Gastrocnemius medialis (tissue), 4 donors: ENCODE data around the gene CDS2. TPM values are rescaled to one million over a fixed set of nuclear protein-coding genes. Genes with fewer than 3 reads are reported as not detected.

ENCODE experiments used
- ATAC-seq, 2 donors: fragments of 150-250 bp; one replicate each; pipeline ENCODE4 v1.9.1; 2016
- DNase-seq, 2 donors: peaks; one replicate each; pipeline ENCODE4 v3.0.0-alpha.2; 2019
- H3K27ac ChIP-seq, 4 donors: fragments of 200-600 bp; sonication (generic); 1 replicate in 1 of 4; 2 replicates in 3 of 4; pipeline ENCODE4 v1.5.1; 2016 to 2018; ENCODE audit warnings: mild to moderate bottlenecking in 2 of 4, moderate library complexity in 1 of 4
- H3K27me3 ChIP-seq, 3 donors: fragments of 200-600 bp; sonication (generic) in 2 of 3; 1 replicate in 1 of 3; 2 replicates in 2 of 3; pipeline versions ENCODE4 v1.5.1 to v1.6.0; 2016 to 2019; ENCODE audit warnings: mild to moderate bottlenecking in 1 of 3, moderate library complexity in 1 of 3
- H3K36me3 ChIP-seq, 2 donors: fragments of 200-600 bp; sonication (generic) in 1 of 2; one replicate each; pipeline ENCODE4 v1.5.1; 2017 to 2018
- H3K4me1 ChIP-seq, 2 donors: fragments of 200-600 bp; sonication (generic) in 1 of 2; one replicate each; pipeline ENCODE4 v1.5.1; 2016 to 2017; ENCODE audit warnings: mild to moderate bottlenecking in 2 of 2
- H3K4me3 ChIP-seq, 4 donors: fragments of 200-600 bp; sonication (generic) in 3 of 4; 1 replicate in 1 of 4; 2 replicates in 3 of 4; pipeline ENCODE4 v1.5.1; 2016 to 2019; ENCODE audit warnings: mild to moderate bottlenecking in 2 of 4
- H3K9me3 ChIP-seq, 3 donors: fragments of 200-600 bp; sonication (generic) in 2 of 3; 1 replicate in 1 of 3; 2 replicates in 2 of 3; pipeline ENCODE4 v1.5.1; 2016 to 2019
- CTCF ChIP-seq, 5 experiments: fragments of 450-650 bp in 3 of 5; fragments of 200-600 bp in 2 of 5; sonication (generic) in 2 of 5; IDR thresholded peaks in 4 of 5; conservative IDR thresholded peaks in 1 of 5; 1 replicate in 4 of 5; 2 replicates in 1 of 5; pipeline ENCODE4 v1.5.1; 2016 to 2019; ENCODE audit warnings: antibody characterized with exemption in 5 of 5, mild to moderate bottlenecking in 3 of 5, moderate library complexity in 3 of 5
- POLR2A ChIP-seq, 2 donors: fragments of 450-650 bp; IDR thresholded peaks; one replicate each; pipeline ENCODE4 v1.6.1; 2017; ENCODE audit warnings: antibody characterized with exemption in 2 of 2, mild to moderate bottlenecking in 2 of 2, moderate library complexity in 2 of 2
- in situ Hi-C, 4 donors: fragments of 200-750 bp; cut with MboI; loops; one replicate each; pipeline versions ENCODE4 v1.15.0 to v1.8.0; 2017; ENCODE audit warnings: low sequenced_read_pairs in 4 of 4
- intact Hi-C: fragments of 100-400 bp; cut with DNase I; formaldehyde crosslinking; loops from one replicate; pipeline ENCODE4 v1.15.1; 2023; ENCODE audit warnings: low total_unique reads
- total RNA-seq, 4 donors: library from RNA; depleted of rRNA; stranded (reverse); fragments of >200 nt; gene quantifications; one replicate each; pipeline versions ENCODE4 v1.1.0 to v1.2.3, GENCODE V29; 2016

The CDS2 gene
- total RNA-seq, 4 donors from 2014 or later: 9.0 to 18.5 (median 14.5) TPM

DNA sequence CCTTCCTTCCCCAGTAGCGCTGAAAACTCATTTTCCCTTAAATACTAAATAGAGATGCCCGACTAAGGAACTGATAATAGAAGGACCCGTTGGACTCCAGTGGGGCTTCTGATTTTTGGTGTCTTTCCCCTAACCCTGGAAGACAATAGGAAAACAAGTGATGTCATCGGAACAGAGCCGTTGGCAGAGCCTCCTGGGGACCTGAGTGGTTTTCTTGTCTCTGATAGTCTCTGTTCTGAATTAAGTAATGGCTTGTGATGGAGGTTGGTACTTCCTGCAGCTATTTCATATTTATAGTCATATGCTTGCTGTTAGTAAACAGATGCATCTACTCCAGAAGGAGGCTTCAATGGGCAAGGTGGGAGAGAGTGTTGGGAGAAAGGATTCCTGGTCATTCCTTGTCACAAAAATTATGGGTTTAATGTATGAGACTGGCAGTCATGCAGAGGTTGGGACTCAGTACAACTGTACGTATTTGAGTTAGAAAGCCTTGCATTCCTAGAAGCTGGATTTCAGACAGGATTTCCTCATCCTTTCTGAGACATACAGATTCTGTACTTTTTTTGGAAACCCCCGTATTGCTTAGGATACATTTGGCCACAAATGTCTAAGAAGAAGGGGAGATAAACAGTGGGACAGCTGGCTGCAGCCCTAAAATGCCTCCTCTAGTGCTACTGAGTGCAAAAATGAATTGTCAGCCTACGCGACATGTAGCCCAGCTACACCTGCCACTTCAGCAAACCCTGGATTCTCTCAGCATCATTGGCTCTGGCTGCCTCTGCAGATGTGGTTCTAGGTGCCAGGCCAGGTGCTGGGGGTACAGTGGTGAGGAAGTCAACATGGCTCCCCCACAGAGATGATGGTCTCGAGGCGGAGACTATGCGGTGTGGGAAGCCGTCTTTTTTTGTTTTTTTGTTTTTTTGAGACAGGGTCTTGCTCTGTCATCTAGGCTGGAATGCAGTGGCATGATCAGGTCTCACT lies 38.1 kb downstream of the CDS2 start:
- H3K27me3 ChIP-seq: no peaks in the 10 kb centered on the region
- H3K27ac ChIP-seq: no peak overlapping the region
- TF ChIP-seq POLR2A (IDR thresholded peaks at IDR 0.05) (no peak), CTCF (IDR thresholded peaks at IDR 0.05 in 4 of 5, conservative IDR thresholded peaks at IDR 0.05 in 1 of 5) (no peak)
- H3K4me3 ChIP-seq: no peak overlapping the region
- H3K9me3 ChIP-seq: no peaks in the 10 kb centered on the region
- H3K36me3 ChIP-seq: no peaks in the 10 kb centered on the region
- intact Hi-C loops (no loop called here), in situ Hi-C loops (no loop called here)
- ATAC-seq (no peak), DNase-seq (no peak)
- H3K4me1 ChIP-seq: peaks cover 40 to 64% of the 10 kb centered on the region in 2 donors

- peak overlapping the region in 2 of 4 donors; percentile 5 to 16 for H3K4me3 ChIP-seq
- peaks cover 61 to 84% of the 10 kb centered on the region in 2 donors for H3K4me1 ChIP-seq
Measured at GRCh38 chr20:5168651-5169396, 42.0 kb downstream of the CDS2 start.

GRCh38 chr20:5170341-5170740 lies 43.5 kb downstream of the CDS2 start:
- peaks cover 0 to 8% of the 10 kb centered on the region in 2 donors for H3K36me3 ChIP-seq
- TF ChIP-seq POLR2A (IDR thresholded peaks at IDR 0.05) (no peak), CTCF (IDR thresholded peaks at IDR 0.05 in 4 of 5, conservative IDR thresholded peaks at IDR 0.05 in 1 of 5) (no peak)
- in situ Hi-C loops: no loop called here
- no peak overlapping the region for H3K4me3 ChIP-seq
- no peaks in the 10 kb centered on the region for H3K9me3 ChIP-seq
- ATAC-seq: no peak
- intact Hi-C loops: no loop called here
- H3K4me1 ChIP-seq: peaks cover 61 to 80% of the 10 kb centered on the region in 2 donors
- no peaks in the 10 kb centered on the region for H3K27me3 ChIP-seq
- no peak for DNase-seq
- peak overlapping the region; percentile 60 to 81 (median 68) for H3K27ac ChIP-seq

More at GRCh38 chr20:5168651-5169396, 42.0 kb downstream of the CDS2 start:
- Histone ChIP-seq H3K27me3 (no peaks in the 10 kb centered on the region), H3K27ac (peak overlapping the region; percentile 59 to 81 (median 68)), H3K9me3 (no peaks in the 10 kb centered on the region), H3K36me3 (no peaks in the 10 kb centered on the region)
- TF ChIP-seq POLR2A (IDR thresholded peaks at IDR 0.05) (peak; percentile 26 to 33), CTCF (IDR thresholded peaks at IDR 0.05 in 4 of 5, conservative IDR thresholded peaks at IDR 0.05 in 1 of 5) (no peak)
- DNase-seq: peak in 1 of 2 donors; percentile 7
- peak in 1 of 2 donors; percentile 10 for ATAC-seq
- in situ Hi-C loops (no loop called here), intact Hi-C loops (no loop called here)

DNA sequence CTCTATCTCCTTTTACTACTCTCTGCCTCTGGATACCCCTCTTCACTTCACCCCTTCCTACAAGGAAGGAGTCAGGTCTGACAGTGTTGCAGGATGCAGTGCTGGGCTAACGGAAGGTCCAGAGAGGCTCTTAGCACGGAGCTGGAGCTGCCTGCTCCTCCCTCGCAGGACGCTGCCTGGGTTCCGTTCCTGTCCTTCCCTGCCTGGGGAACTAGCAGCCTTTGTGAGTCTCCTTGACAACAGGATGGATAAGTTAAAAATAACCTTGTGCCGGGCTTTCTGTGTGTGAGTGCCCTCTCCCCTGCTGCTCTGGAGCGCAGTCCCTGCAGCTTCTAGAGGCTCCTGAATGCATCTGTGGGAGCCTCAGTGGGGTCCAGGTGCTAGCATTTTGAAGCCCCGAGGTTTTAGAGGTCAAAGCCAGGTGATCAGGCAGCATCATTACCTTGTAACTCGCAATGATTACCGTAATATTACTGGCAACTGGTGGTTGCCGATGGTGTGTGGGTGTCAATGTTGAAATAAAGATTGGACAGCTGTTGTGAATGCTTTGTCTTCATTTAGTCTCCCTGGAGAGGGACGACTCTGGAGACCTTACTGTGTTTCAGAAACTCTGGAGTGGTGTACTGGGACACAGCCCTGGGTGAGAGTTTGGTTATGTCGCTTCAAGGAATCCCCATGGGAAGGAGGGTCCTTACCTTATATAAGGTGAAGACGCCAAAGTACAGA lies 44.4 kb downstream of the CDS2 start:
- H3K9me3 ChIP-seq: no peaks in the 10 kb centered on the region
- H3K36me3 ChIP-seq: peaks cover 0 to 16% of the 10 kb centered on the region in 2 donors
- H3K27me3 ChIP-seq: no peaks in the 10 kb centered on the region
- peak; percentile 27 to 40 for ATAC-seq
- H3K4me3 ChIP-seq: peak overlapping the region in 2 of 4 donors; percentile 6 to 15
- intact Hi-C loops: no loop called here
- peak overlapping the region; percentile 60 to 81 (median 68) for H3K27ac ChIP-seq
- in situ Hi-C loops: no loop called here
- DNase-seq: no peak
- no peak for TF ChIP-seq CTCF (IDR thresholded peaks at IDR 0.05 in 4 of 5, conservative IDR thresholded peaks at IDR 0.05 in 1 of 5)
- no peak for TF ChIP-seq POLR2A (IDR thresholded peaks at IDR 0.05)
- H3K4me1 ChIP-seq: peaks cover 54 to 77% of the 10 kb centered on the region in 2 donors
